HG03442 (cell line): ENCODE data around the gene TEX35.

ENCODE experiments used
- ATAC-seq: cut with Tn5 transposase; IDR thresholded peaks from one replicate; pipeline ENCODE4 v1.9.1; 2021; ENCODE audit warnings: mild to moderate bottlenecking, moderate library complexity; ENCODE audit not compliant: unreplicated experiment

Gene TEX35

GRCh38 chr1:178512566-178513277 is at the start of gene TEX35:
Gene TEX35, plus strand, starts transcription at chr1:178513109. Its CDS starts 80 bp downstream, at chr1:178513189.
- no peak for ATAC-seq

GRCh38 chr1:178464141-178464540 is 48.8 kb upstream of the TEX35 start:
- ATAC-seq = no peak

- ATAC-seq = no peak
These were observed 48.3 kb upstream of the TEX35 start for GRCh38 chr1:178464566-178464965.

- no peak for ATAC-seq
These were observed 47.9 kb upstream of the TEX35 start for GRCh38 chr1:178465011-178465410.

GRCh38 chr1:178467837-178468236 is 45.1 kb upstream of the TEX35 start:
- ATAC-seq = no peak

GRCh38 chr1:178470411-178470960 is 42.4 kb upstream of the TEX35 start:
- ATAC-seq = no peak

GRCh38 chr1:178472531-178472930 is 40.4 kb upstream of the TEX35 start:
- ATAC-seq = no peak

GRCh38 chr1:178477373-178477772 is 35.5 kb upstream of the TEX35 start:
- no peak for ATAC-seq

- ATAC-seq = no peak
These were observed 35.1 kb upstream of the TEX35 start for GRCh38 chr1:178477841-178478240.

GRCh38 chr1:178483251-178483957 is 29.5 kb upstream of the TEX35 start:
- ATAC-seq = no peak

- no peak for ATAC-seq
These were observed 28.1 kb upstream of the TEX35 start for GRCh38 chr1:178484698-178485225.

GRCh38 chr1:178485541-178485981 is 27.3 kb upstream of the TEX35 start:
- no peak for ATAC-seq

GRCh38 chr1:178486100-178487069 is 26.5 kb upstream of the TEX35 start:
- no peak for ATAC-seq

- no peak for ATAC-seq
These were observed 25.8 kb upstream of the TEX35 start for GRCh38 chr1:178487070-178487615.

- ATAC-seq = no peak
These were observed 24.5 kb upstream of the TEX35 start for GRCh38 chr1:178488393-178488792.

GRCh38 chr1:178489399-178489798 is 23.5 kb upstream of the TEX35 start:
- ATAC-seq = no peak

GRCh38 chr1:178490136-178490535 is 22.8 kb upstream of the TEX35 start:
- ATAC-seq = no peak

GRCh38 chr1:178490967-178491366 is 21.9 kb upstream of the TEX35 start:
- no peak for ATAC-seq

- ATAC-seq = no peak
These were observed 21.2 kb upstream of the TEX35 start for GRCh38 chr1:178491721-178492120.

GRCh38 chr1:178492341-178492740 is 20.6 kb upstream of the TEX35 start:
- ATAC-seq = no peak
